ENCODE measurements around the gene LMNTD2. TPM values are rescaled to one million over a fixed set of nuclear protein-coding genes. Genes with fewer than 3 reads are reported as not detected.

LMNTD2 gene
- total RNA-seq, 4 donors from 2014 or later, result 0.95 to 5.5 (median 1.7) TPM

- no peak for ATAC-seq (ENCODE audit: low FRiP score)
- DNase-seq (ENCODE audit: low spot score), result no peak
- TF ChIP-seq CTCF (IDR thresholded peaks at IDR 0.05), result no peak
Measured at GRCh38 chr11:551596-551995, 8.9 kb downstream of the LMNTD2 start.

GRCh38 chr11:551131-551530, 9.4 kb downstream of the LMNTD2 start:
- ATAC-seq (ENCODE audit: low FRiP score) (no peak), DNase-seq (ENCODE audit: low spot score) (no peak)
- no peak for TF ChIP-seq CTCF (IDR thresholded peaks at IDR 0.05)

GRCh38 chr11:550746-551085, 9.8 kb downstream of the LMNTD2 start:
- DNase-seq (ENCODE audit: low spot score), result no peak
- no peak for TF ChIP-seq CTCF (IDR thresholded peaks at IDR 0.05)
- ATAC-seq (ENCODE audit: low FRiP score), result no peak

- no peak for ATAC-seq (ENCODE audit: low FRiP score)
- DNase-seq (ENCODE audit: low spot score), result no peak
- TF ChIP-seq CTCF (IDR thresholded peaks at IDR 0.05), result no peak
Measured at GRCh38 chr11:550021-550745, 10.4 kb downstream of the LMNTD2 start.

- ATAC-seq (ENCODE audit: low FRiP score) (no peak), DNase-seq (ENCODE audit: low spot score) (no peak)
- no peak for TF ChIP-seq CTCF (IDR thresholded peaks at IDR 0.05)
Measured at GRCh38 chr11:548700-549603, 11.6 kb downstream of the LMNTD2 start.

- ATAC-seq (ENCODE audit: low FRiP score), result no peak
- no peak for TF ChIP-seq CTCF (IDR thresholded peaks at IDR 0.05)
- no peak for DNase-seq (ENCODE audit: low spot score)
Measured at GRCh38 chr11:545171-545570, 15.4 kb downstream of the LMNTD2 start.

- no peak for TF ChIP-seq CTCF (IDR thresholded peaks at IDR 0.05)
- no peak for ATAC-seq (ENCODE audit: low FRiP score)
- DNase-seq (ENCODE audit: low spot score), result no peak
Measured at GRCh38 chr11:544817-545166, 15.7 kb downstream of the LMNTD2 start.
